Retinal pigment epithelial cell (primary cell): ENCODE data around the gene TYRO3.
"Not testable (repeated sequence)": the region's sequence is repeated elsewhere in the genome, so short reads cannot be mapped to it uniquely, and the experiment has no call there.

Experiments
- DNase-seq: peaks from one replicate; pipeline ENCODE4 v3.0.0-alpha.2; 2010; ENCODE audit warnings: low read depth
- H3K4me3 ChIP-seq: 2 replicates; pipeline ENCODE4 v1.5.1; 2011; ENCODE audit warnings: mild to moderate bottlenecking, low read length, control low read depth, moderate library complexity
- CTCF ChIP-seq: conservative IDR thresholded peaks from 2 replicates; pipeline ENCODE4 v1.5.1; 2011; ENCODE audit warnings: low read depth, low read length, control low read depth, inconsistent platforms

The TYRO3 gene

DNA sequence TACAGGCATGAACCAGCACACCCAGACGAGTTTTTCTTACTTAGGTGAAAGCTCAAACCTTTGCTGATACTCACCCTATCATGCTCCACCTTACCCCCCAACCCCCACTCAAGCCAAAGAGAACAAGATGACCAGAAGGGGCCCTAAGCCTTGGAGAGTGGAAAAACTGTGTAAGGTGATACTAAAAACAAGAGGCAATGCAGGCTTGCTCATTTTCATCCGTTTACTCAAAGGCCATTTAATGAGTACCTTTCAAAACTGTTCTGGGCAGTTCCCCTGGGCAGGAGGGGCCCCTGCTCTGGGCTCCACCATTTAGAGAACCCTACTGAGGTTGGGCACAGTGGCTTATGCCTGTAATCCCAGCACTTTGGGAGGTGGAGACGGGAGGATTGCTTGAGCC lies 6.7 kb downstream of the TYRO3 start:
- DNase-seq: no peak
- no peak for TF ChIP-seq CTCF

GRCh38 chr15:41566121-41566885 lies 7.3 kb downstream of the TYRO3 start:
- H3K4me3 ChIP-seq: no peak overlapping the region
- no peak for TF ChIP-seq CTCF
- no peak for DNase-seq

More for the DNA sequence above, 6.7 kb downstream of the TYRO3 start:
- H3K4me3 ChIP-seq: no peak overlapping the region

- no peak for DNase-seq
- no peak for TF ChIP-seq CTCF
- H3K4me3 ChIP-seq: no peak overlapping the region
These were observed 8.2 kb downstream of the TYRO3 start for GRCh38 chr15:41567261-41567660.

DNA sequence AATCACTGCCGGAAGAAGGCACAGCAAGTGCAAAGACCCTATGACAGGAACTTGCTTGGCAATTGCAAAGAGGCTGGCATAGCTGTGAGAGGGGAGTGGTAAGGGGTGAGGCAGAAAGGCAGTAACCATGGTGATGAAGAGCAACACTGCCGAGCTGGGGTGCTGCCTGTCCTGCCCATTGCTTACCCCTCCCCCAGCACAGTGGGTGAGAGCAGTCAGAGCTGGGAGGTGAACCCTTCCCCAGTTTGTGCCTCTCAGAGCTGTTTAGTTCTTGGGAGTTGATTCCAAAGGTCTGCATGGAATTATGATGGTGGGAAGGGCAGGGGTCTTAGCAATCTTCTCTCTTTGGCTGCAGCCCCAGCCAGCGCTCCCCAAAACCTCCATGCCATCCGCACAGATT lies 8.8 kb downstream of the TYRO3 start:
- H3K4me3 ChIP-seq: no peak overlapping the region
- no peak for TF ChIP-seq CTCF
- DNase-seq: no peak

DNA sequence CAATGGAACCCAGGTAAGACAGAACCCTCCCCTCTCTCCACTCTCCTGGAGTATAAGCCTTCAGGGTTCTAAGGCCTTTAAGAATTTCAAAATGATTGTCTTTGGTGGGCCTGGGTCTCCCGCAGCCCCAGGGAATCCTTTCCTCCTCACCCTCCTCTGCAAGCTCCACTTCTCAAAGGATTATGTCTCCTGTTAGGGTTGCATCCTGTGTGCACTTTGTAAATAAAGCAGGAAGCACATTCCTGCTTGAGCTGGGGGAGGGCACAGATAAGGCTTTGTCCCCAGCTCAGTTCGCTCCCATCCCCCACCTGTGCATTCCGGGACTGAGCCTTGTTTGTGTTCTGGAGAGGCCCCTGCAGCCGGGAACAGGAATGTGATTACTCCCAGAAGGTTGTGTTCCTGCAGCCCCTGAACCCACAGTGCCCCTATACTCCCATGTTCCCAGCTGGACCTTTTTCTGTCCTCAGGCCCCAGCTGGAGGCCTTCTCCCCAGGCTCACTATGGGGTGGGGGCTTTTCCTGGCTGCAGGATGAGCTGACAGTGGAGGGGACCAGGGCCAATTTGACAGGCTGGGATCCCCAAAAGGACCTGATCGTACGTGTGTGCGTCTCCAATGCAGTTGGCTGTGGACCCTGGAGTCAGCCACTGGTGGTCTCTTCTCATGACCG lies 9.5 kb downstream of the TYRO3 start:
- peak overlapping the region; percentile 2 for H3K4me3 ChIP-seq

DNA sequence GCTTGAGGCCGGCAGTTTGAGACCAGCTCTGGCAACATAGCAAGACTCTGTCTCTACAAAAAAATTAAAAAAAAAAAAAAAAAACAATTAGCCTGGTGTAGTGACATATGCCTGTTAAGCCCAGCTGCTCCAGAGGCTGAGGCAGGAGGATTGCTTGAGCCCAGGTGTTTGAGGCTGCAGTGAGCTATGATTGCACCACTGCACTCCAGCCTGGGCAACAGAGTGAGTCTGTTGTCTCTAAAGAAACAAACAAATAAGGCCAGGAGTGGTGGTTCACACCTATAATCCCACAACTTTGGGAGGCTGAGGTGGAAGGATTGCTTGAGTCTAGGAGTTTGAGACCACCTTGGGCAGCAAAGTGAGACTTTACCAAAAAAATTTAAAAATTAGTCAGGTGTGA lies 10.2 kb downstream of the TYRO3 start:
- H3K4me3 ChIP-seq: not testable (repeated sequence)

More for the DNA sequence above, 9.5 kb downstream of the TYRO3 start:
- DNase-seq: peak; percentile 74
- no peak for TF ChIP-seq CTCF

DNA sequence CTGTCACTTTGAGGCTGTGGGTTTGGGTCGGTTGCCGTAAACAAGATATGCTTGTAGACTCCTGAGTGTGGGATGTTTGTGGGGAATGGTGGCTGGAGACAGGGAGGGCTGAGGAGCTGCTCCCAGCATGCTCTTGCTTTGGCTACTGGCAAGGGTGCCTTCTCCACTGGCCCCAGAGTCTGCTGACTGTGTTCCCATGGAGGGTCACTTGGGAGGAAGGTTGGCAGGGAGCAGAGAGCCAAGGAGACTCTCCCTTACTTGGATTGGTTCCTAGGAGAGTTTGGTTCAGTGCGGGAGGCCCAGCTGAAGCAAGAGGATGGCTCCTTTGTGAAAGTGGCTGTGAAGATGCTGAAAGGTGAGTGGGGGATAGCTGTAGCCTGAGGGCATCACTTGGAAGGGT lies 11.8 kb downstream of the TYRO3 start:
- DNase-seq: no peak
- no peak overlapping the region for H3K4me3 ChIP-seq

More for the DNA sequence above, 10.2 kb downstream of the TYRO3 start:
- not testable (repeated sequence) for DNase-seq

More for the DNA sequence above, 11.8 kb downstream of the TYRO3 start:
- TF ChIP-seq CTCF: no peak
